Thyroid gland (tissue), 4 donors: ENCODE results near the gene CIAO3.

Experiments used
- CTCF ChIP-seq, 6 experiments: fragments of 200-600 bp in 3 of 6; fragments of 450-650 bp in 3 of 6; sonication (generic) in 3 of 6; IDR thresholded peaks; one replicate each; pipeline ENCODE4 v1.5.1; 2016 to 2019; ENCODE audit warnings: antibody characterized with exemption in 6 of 6, mild to moderate bottlenecking in 2 of 6, inconsistent platforms in 1 of 6, moderate library complexity in 1 of 6
- POLR2A ChIP-seq, 2 donors: fragments of 450-650 bp; IDR thresholded peaks; one replicate each; pipeline ENCODE4 v1.6.1; 2017; ENCODE audit warnings: antibody characterized with exemption in 2 of 2, mild to moderate bottlenecking in 2 of 2, moderate library complexity in 1 of 2

- TF ChIP-seq POLR2A (IDR thresholded peaks at IDR 0.05) (no peak), CTCF (IDR thresholded peaks at IDR 0.05) (no peak)
Observed at GRCh38 chr16:709566-710499, 31.0 kb downstream of the CIAO3 start.
